ENCODE measurements around the gene CSF1. TPM values are rescaled to one million over a fixed set of nuclear protein-coding genes. Genes with fewer than 3 reads are reported as not detected.
A peak's percentile ranks its signal among the peaks of the same experiment; 100 is the strongest.
"Not testable (repeated sequence)": the region's sequence is repeated elsewhere in the genome, so short reads cannot be mapped to it uniquely, and the experiment has no call there.

CSF1 gene
- total RNA-seq, 1 donor from 2014 or later = 159 TPM

- Histone ChIP-seq H3K36me3 (no peaks in the 10 kb centered on the region), H3K4me1 (peaks cover 61% of the 10 kb centered on the region), H3K4me3 (no peak overlapping the region), H3K27ac (peak overlapping the region; percentile 83), H3K9me3 (no peaks in the 10 kb centered on the region), H3K27me3 (no peaks in the 10 kb centered on the region)
- no peak for DNase-seq (ENCODE audit: extremely low spot score in 2 of 2)
- TF ChIP-seq POLR2AphosphoS5 (IDR thresholded peaks at IDR 0.05; ENCODE audit: insufficient read depth in 1 of 2, low read depth in 1 of 2) = no peak
- intact Hi-C loops (cut with DNase I) = loop anchor here (5.0 kb wide), 1 partner anchor 36 kb away; the partner anchor contains the start of gene CSF1
Measured at GRCh38 chr1:109875874-109876273, 34.8 kb upstream of the CSF1 start.

GRCh38 chr1:109876617-109877316 is 33.9 kb upstream of the CSF1 start:
- Histone ChIP-seq H3K27ac (peak overlapping the region; percentile 83), H3K9me3 (no peaks in the 10 kb centered on the region), H3K4me3 (no peak overlapping the region), H3K27me3 (no peaks in the 10 kb centered on the region), H3K36me3 (no peaks in the 10 kb centered on the region), H3K4me1 (peaks cover 64% of the 10 kb centered on the region)
- DNase-seq (ENCODE audit: extremely low spot score in 2 of 2) = no peak
- intact Hi-C loops (cut with DNase I) = loop anchor here (5.0 kb wide), 1 partner anchor 36 kb away; the partner anchor contains the start of gene CSF1
- no peak for TF ChIP-seq POLR2A (IDR thresholded peaks at IDR 0.05)
- no peak for TF ChIP-seq POLR2AphosphoS5 (IDR thresholded peaks at IDR 0.05; ENCODE audit: insufficient read depth in 1 of 2, low read depth in 1 of 2)
- TF ChIP-seq CTCF (IDR thresholded peaks at IDR 0.05) = no peak

- H3K4me3 ChIP-seq = no peak overlapping the region
Measured at GRCh38 chr1:109877317-109877771, 33.3 kb upstream of the CSF1 start.

GRCh38 chr1:109877776-109878175 is 32.9 kb upstream of the CSF1 start:
- Histone ChIP-seq H3K27ac (peak overlapping the region; percentile 83), H3K4me1 (peaks cover 64% of the 10 kb centered on the region), H3K9me3 (no peaks in the 10 kb centered on the region), H3K27me3 (no peaks in the 10 kb centered on the region), H3K4me3 (no peak overlapping the region), H3K36me3 (no peaks in the 10 kb centered on the region)
- TF ChIP-seq CTCF (IDR thresholded peaks at IDR 0.05) (no peak), POLR2AphosphoS5 (IDR thresholded peaks at IDR 0.05; ENCODE audit: insufficient read depth in 1 of 2, low read depth in 1 of 2) (no peak), POLR2A (IDR thresholded peaks at IDR 0.05) (no peak)
- intact Hi-C loops (cut with DNase I) = loop anchor here (5.0 kb wide), 1 partner anchor 35 kb away; the partner anchor contains the start of gene CSF1
- no peak for DNase-seq (ENCODE audit: extremely low spot score in 2 of 2)

More at GRCh38 chr1:109877317-109877771, 33.3 kb upstream of the CSF1 start:
- Histone ChIP-seq H3K36me3 (no peaks in the 10 kb centered on the region), H3K9me3 (no peaks in the 10 kb centered on the region), H3K27me3 (no peaks in the 10 kb centered on the region), H3K4me1 (peaks cover 66% of the 10 kb centered on the region), H3K27ac (peak overlapping the region; percentile 83)
- TF ChIP-seq POLR2A (IDR thresholded peaks at IDR 0.05) (no peak), POLR2AphosphoS5 (IDR thresholded peaks at IDR 0.05; ENCODE audit: insufficient read depth in 1 of 2, low read depth in 1 of 2) (peak; percentile 53 to 84), CTCF (IDR thresholded peaks at IDR 0.05) (peak in 2 of 3 experiments; percentile 23 to 28)
- DNase-seq (ENCODE audit: extremely low spot score in 2 of 2) = no peak
- intact Hi-C loops (cut with DNase I) = loop anchor here (5.0 kb wide), 1 partner anchor 35 kb away; the partner anchor contains the start of gene CSF1

- Histone ChIP-seq H3K36me3 (no peaks in the 10 kb centered on the region), H3K4me3 (no peak overlapping the region), H3K4me1 (peaks cover 56% of the 10 kb centered on the region), H3K9me3 (no peaks in the 10 kb centered on the region), H3K27ac (peak overlapping the region; percentile 83), H3K27me3 (no peaks in the 10 kb centered on the region)
- no peak for DNase-seq (ENCODE audit: extremely low spot score in 2 of 2)
- intact Hi-C loops (cut with DNase I) = loop anchor here (5.0 kb wide), 1 partner anchor 34 kb away; the partner anchor contains the start of gene CSF1
- TF ChIP-seq POLR2A (IDR thresholded peaks at IDR 0.05) (no peak), POLR2AphosphoS5 (IDR thresholded peaks at IDR 0.05; ENCODE audit: insufficient read depth in 1 of 2, low read depth in 1 of 2) (no peak), CTCF (IDR thresholded peaks at IDR 0.05) (no peak)
Measured at GRCh38 chr1:109878531-109879104, 32.0 kb upstream of the CSF1 start.

- not testable (repeated sequence) for H3K4me3 ChIP-seq; H3K27me3 ChIP-seq; DNase-seq (ENCODE audit: extremely low spot score in 2 of 2); H3K9me3 ChIP-seq; H3K36me3 ChIP-seq
- intact Hi-C loops (cut with DNase I) = loop anchor here (5.0 kb wide), 1 partner anchor 33 kb away; the partner anchor contains the start of gene CSF1
- H3K27ac ChIP-seq = peak overlapping the region; percentile 83
- H3K4me1 ChIP-seq = peaks cover 57% of the 10 kb centered on the region
Measured at GRCh38 chr1:109879371-109879770, 31.3 kb upstream of the CSF1 start.
